GM18526 (cell line): Measurements from ENCODE around the gene EFNA1.

Experiments
- POLR2A ChIP-seq: IDR thresholded peaks from 3 replicates; pipeline ENCODE4 v1.6.1; 2011; ENCODE audit not compliant: insufficient read length; ENCODE audit errors: extremely low read depth

EFNA1 gene

DNA sequence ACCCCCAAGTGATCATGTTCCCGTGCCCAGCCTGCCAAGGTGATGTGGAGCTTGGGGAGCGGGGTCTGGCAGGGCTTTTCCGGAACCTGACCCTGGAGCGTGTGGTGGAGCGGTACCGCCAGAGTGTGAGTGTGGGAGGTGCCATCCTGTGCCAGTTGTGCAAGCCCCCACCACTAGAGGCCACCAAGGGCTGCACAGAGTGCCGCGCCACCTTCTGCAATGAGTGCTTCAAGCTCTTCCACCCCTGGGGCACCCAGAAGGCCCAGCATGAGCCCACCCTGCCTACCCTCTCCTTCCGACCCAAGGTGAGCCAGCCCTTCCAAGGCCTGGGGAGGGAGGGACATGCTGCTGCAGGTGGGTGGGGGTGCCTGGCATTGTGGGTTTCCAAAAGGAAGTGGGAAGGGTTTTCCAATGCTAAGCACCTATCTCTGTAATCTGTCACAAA, 48.3 kb downstream of the EFNA1 start:
- no peak for TF ChIP-seq POLR2A

- TF ChIP-seq POLR2A: no peak
These were observed 48.9 kb downstream of the EFNA1 start for GRCh38 chr1:155176544-155177071.

- TF ChIP-seq POLR2A: no peak
These were observed 49.7 kb downstream of the EFNA1 start for GRCh38 chr1:155177192-155177917.

- TF ChIP-seq POLR2A: no peak
These were observed 50.2 kb downstream of the EFNA1 start for GRCh38 chr1:155177918-155178281.

- no peak for TF ChIP-seq POLR2A
These were observed 50.9 kb downstream of the EFNA1 start for GRCh38 chr1:155178441-155179111.

GRCh38 chr1:155179112-155180031, 51.7 kb downstream of the EFNA1 start:
- TF ChIP-seq POLR2A: no peak

DNA sequence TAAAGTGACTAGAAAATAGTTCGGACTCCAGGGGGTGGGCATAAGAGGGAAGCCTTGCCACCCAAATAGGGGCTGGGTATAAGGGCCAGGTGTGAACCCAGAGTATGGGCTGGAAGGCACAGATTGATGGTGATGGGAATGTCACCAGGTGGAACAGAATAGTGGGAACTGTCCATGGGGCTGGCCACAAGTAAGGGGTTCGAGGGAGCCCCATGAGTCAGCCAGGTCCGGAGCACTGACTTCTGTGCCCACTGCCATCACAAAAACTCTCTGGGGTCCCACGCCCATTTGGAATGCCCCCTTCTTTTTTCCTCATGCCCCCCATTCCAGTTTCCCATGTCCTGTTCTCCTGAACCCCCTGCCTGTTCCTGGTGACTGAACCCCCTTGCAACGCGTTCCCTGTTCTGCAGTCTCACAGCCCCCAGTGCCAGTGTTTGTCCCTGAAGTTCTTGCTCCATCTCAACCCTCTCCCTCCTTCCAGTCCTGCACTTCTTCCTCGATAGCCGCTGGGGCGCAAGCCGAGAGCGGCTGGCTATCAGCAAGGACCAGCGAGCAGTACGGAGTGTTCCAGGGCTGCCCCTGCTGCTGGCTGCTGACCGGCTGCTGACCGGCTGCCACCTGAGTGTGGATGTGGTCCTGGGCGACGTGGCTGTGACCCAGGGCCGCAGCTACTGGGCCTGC, 53.8 kb downstream of the EFNA1 start:
- no peak for TF ChIP-seq POLR2A

DNA sequence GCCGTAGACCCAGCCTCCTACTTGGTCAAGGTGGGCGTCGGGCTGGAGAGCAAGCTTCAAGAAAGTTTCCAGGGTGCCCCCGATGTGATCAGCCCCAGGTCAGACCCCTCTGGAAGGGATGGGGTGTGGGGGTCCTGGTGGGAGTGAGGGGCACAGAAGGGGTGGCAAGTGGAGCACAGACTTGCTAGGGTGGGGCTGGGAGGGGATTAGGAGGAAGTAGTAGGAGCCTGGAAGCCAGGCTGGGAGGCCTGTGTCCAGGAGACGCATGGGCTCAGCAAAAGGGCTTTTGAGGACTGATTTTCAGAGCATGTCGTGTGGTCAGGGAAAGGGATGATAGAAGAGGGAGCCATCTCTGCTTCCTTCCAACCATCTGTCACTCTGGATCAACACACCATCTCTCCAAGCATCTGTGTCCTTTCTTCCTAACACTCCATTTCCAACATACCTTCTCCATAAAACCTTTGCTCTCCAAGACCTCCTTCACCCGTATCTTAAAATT, 54.4 kb downstream of the EFNA1 start:
- TF ChIP-seq POLR2A: no peak

DNA sequence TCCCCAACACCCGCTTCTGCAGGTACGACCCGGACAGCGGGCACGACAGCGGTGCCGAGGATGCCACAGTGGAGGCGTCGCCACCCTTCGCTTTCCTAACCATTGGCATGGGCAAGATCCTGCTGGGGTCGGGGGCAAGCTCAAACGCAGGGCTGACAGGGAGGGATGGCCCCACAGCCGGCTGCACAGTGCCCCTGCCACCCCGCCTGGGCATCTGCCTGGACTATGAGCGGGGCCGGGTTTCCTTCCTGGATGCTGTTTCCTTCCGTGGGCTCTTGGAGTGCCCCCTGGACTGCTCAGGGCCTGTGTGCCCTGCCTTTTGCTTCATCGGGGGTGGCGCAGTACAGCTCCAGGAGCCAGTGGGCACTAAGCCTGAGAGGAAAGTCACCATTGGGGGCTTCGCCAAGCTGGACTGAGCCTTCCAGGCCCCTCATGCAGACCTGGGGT, 56.1 kb downstream of the EFNA1 start:
- no peak for TF ChIP-seq POLR2A

- TF ChIP-seq POLR2A: no peak
These were observed 56.7 kb downstream of the EFNA1 start for GRCh38 chr1:155184351-155184811.
